ENCODE data around the gene ITPKB.
"Not testable (repeated sequence)": the region's sequence is repeated elsewhere in the genome, so short reads cannot be mapped to it uniquely, and the experiment has no call there.

Gene ITPKB

GRCh38 chr1:226754793-226755533, 15.9 kb upstream of the ITPKB start:
- DNase-seq: no peak

GRCh38 chr1:226754097-226754496, 15.0 kb upstream of the ITPKB start:
- DNase-seq: no peak

GRCh38 chr1:226751703-226752102, 12.6 kb upstream of the ITPKB start:
- no peak for DNase-seq

GRCh38 chr1:226751214-226751613, 12.1 kb upstream of the ITPKB start:
- no peak for DNase-seq

GRCh38 chr1:226749467-226749866, 10.4 kb upstream of the ITPKB start:
- DNase-seq: no peak

GRCh38 chr1:226748306-226748705, 9.2 kb upstream of the ITPKB start:
- DNase-seq: no peak

- not testable (repeated sequence) for DNase-seq
Measured at GRCh38 chr1:226747519-226748263, 8.6 kb upstream of the ITPKB start.

- DNase-seq: no peak
Measured at GRCh38 chr1:226743259-226743658, 4.2 kb upstream of the ITPKB start.

- no peak for DNase-seq
Measured at GRCh38 chr1:226741009-226741408, 1.9 kb upstream of the ITPKB start.

- no peak for DNase-seq
Measured at GRCh38 chr1:226739696-226740065, 599 bp upstream of the ITPKB start.

GRCh38 chr1:226738421-226738994, 574 bp downstream of the ITPKB start:
- DNase-seq: peak; percentile 52

GRCh38 chr1:226737819-226738420, 1.2 kb downstream of the ITPKB start:
- DNase-seq: peak; percentile 55

GRCh38 chr1:226736908-226737818, 1.9 kb downstream of the ITPKB start:
- DNase-seq: peak; percentile 63

GRCh38 chr1:226736001-226736907, 2.8 kb downstream of the ITPKB start:
- peak; percentile 26 for DNase-seq

GRCh38 chr1:226735576-226735975, 3.5 kb downstream of the ITPKB start:
- DNase-seq: no peak

GRCh38 chr1:226734611-226735153, 4.4 kb downstream of the ITPKB start:
- DNase-seq: no peak

GRCh38 chr1:226733876-226734275, 5.2 kb downstream of the ITPKB start:
- DNase-seq: no peak

- peak; percentile 43 for DNase-seq
Measured at GRCh38 chr1:226733304-226733703, 5.8 kb downstream of the ITPKB start.

GRCh38 chr1:226732856-226733291, 6.2 kb downstream of the ITPKB start:
- no peak for DNase-seq

- no peak for DNase-seq
Measured at GRCh38 chr1:226731257-226731893, 7.7 kb downstream of the ITPKB start.

- DNase-seq: no peak
Measured at GRCh38 chr1:226730836-226731235, 8.2 kb downstream of the ITPKB start.
